Right atrium auricular region (tissue), 2 donors: Measurements from ENCODE around the gene IGSF9. TPM values are rescaled to one million over a fixed set of nuclear protein-coding genes. Genes with fewer than 3 reads are reported as not detected.

Source experiments
- DNase-seq: peaks from one replicate; pipeline ENCODE4 v3.0.0-alpha.2; 2019; ENCODE audit warnings: low spot score
- H3K27ac ChIP-seq, 2 donors: fragments of 200-600 bp; sonication (generic); 1 replicate in 1 of 2; 2 replicates in 1 of 2; pipeline ENCODE4 v1.5.1; 2016 to 2019
- H3K27me3 ChIP-seq, 2 donors: fragments of 200-600 bp; sonication (generic); one replicate each; pipeline versions ENCODE4 v1.5.1 to v1.6.0; 2017 to 2019
- H3K36me3 ChIP-seq: fragments of 200-600 bp; sonication (generic); one replicate; pipeline ENCODE4 v1.5.1; 2016
- H3K4me1 ChIP-seq, 2 donors: fragments of 200-600 bp; sonication (generic); one replicate each; pipeline versions ENCODE4 v1.5.1 to v1.6.0; 2017 to 2019
- H3K4me3 ChIP-seq, 2 donors: fragments of 200-600 bp; sonication (generic); 1 replicate in 1 of 2; 2 replicates in 1 of 2; pipeline ENCODE4 v1.5.1; 2017 to 2019; ENCODE audit warnings: mild to moderate bottlenecking in 1 of 2, moderate library complexity in 1 of 2
- H3K9me3 ChIP-seq, 2 donors: fragments of 200-600 bp; sonication (generic); one replicate each; pipeline ENCODE4 v1.5.1; 2019
- total RNA-seq, 2 donors: library from RNA; depleted of rRNA; stranded (reverse); fragments of >200 nt; gene quantifications; one replicate each; pipeline ENCODE4 v1.1.0, GENCODE V29; 2016
- TF ChIP-seq, protein P1 (sequence below), 2 donors: fragments of 200-600 bp; sonication (generic); IDR thresholded peaks; one replicate each; pipeline ENCODE4 v1.5.1; 2019; ENCODE audit warnings: antibody characterized with exemption in 2 of 2

Gene IGSF9
- total RNA-seq, 2 donors from 2014 or later, result 2.0 to 5.4 TPM

DNA sequence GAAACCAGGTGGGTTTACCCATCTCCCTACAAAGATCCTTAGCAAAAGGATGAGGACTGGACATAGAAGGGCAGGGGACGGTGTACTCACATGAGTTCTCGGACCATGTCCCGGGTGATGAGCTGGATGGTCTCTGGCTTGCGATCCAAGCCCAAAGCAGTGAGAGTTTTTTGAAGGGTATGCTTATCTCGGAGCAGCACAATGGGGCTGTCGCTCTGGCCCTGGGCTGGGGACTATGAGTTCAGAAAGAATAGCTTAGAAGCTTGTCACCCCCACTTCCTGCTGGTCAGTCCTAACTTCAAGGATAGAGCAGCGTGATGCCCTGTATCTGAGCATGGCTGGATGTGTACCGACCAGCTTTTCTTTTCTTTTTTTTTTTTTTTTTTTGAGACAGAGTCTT lies 55.0 kb downstream of the IGSF9 start:
- Histone ChIP-seq H3K36me3 (no peaks in the 10 kb centered on the region), H3K4me3 (no peak overlapping the region), H3K4me1 (peaks cover 0 to 22% of the 10 kb centered on the region in 2 donors), H3K27me3 (no peaks in the 10 kb centered on the region), H3K27ac (peak overlapping the region; percentile 28 to 68), H3K9me3 (no peaks in the 10 kb centered on the region)
- TF ChIP-seq, protein P1, sequence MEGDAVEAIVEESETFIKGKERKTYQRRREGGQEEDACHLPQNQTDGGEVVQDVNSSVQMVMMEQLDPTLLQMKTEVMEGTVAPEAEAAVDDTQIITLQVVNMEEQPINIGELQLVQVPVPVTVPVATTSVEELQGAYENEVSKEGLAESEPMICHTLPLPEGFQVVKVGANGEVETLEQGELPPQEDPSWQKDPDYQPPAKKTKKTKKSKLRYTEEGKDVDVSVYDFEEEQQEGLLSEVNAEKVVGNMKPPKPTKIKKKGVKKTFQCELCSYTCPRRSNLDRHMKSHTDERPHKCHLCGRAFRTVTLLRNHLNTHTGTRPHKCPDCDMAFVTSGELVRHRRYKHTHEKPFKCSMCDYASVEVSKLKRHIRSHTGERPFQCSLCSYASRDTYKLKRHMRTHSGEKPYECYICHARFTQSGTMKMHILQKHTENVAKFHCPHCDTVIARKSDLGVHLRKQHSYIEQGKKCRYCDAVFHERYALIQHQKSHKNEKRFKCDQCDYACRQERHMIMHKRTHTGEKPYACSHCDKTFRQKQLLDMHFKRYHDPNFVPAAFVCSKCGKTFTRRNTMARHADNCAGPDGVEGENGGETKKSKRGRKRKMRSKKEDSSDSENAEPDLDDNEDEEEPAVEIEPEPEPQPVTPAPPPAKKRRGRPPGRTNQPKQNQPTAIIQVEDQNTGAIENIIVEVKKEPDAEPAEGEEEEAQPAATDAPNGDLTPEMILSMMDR (IDR thresholded peaks at IDR 0.05), result no peak
- DNase-seq, result no peak

DNA sequence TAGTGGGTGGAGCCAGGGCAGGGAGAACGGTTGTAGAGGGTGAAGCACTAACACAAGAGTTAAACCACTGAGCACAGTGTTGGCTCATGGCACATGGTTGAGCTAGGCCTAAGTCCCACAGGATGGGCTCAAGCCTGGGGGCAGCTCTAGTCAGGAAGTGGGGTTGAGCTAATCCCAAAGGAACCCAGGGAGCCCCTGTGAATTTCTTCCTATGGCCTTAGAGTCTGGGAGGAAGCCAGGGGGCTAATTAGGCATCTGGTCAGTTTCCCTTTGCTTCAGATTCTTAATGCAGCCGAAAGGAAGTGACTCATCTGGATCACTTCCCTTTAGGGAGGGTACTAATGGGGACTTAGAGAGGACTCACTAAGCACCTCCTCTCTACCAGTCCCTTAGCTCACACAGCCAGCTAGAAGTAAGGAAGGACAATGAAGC lies 55.6 kb downstream of the IGSF9 start:
- Histone ChIP-seq H3K27me3 (no peaks in the 10 kb centered on the region), H3K4me3 (no peak overlapping the region), H3K36me3 (no peaks in the 10 kb centered on the region), H3K27ac (peak overlapping the region; percentile 28 to 68), H3K9me3 (no peaks in the 10 kb centered on the region), H3K4me1 (peaks cover 0 to 22% of the 10 kb centered on the region in 2 donors)
- DNase-seq, result no peak
- TF ChIP-seq, protein P1 (IDR thresholded peaks at IDR 0.05), result no peak

DNA sequence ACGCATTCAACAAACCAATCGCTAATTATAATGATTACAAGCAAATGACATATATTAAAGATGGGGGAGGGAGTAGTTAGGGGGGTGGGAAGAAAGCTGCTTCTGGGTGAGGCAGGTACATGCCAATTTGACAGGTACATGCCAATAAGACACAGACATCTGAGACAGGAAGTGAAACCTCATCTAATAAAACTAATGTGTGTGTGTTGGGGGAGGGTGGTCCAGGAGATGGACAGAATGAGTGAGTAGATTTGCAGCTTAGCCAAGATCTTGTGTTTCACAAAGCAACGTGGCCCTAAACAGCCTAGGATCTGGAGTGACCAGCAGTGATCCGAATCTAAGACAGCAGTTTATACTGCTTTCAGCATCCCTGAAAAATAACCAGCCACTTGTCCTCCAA lies 56.2 kb downstream of the IGSF9 start:
- TF ChIP-seq, protein P1 (IDR thresholded peaks at IDR 0.05), result no peak
- H3K4me1 ChIP-seq, result peaks cover 0 to 22% of the 10 kb centered on the region in 2 donors
- no peaks in the 10 kb centered on the region for H3K36me3 ChIP-seq
- no peaks in the 10 kb centered on the region for H3K27me3 ChIP-seq
- H3K27ac ChIP-seq, result peak overlapping the region in 1 of 2 donors; percentile 68
- no peak for DNase-seq
- H3K4me3 ChIP-seq, result no peak overlapping the region
- no peaks in the 10 kb centered on the region for H3K9me3 ChIP-seq

DNA sequence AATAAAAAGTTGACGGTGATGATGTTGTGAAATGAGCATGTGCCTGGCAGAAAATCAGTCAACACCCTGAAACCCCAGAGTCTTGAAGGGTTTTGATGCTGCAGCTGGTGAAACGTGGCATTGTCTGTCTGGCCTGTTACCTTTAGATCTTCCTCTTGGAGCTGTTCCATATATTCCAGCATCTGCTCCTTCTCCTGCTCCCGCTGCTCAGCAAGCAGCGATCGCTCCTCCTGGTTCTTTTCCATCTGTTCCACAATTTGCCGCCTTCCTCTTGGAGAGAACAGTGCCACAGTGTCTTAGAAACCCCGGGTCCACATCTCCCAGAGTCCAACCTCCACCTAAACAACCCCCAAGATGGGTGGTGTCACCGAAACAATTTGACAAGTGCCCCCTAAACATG lies 61.1 kb downstream of the IGSF9 start:
- H3K9me3 ChIP-seq, result no peaks in the 10 kb centered on the region
- no peak overlapping the region for H3K4me3 ChIP-seq
- no peak for DNase-seq
- H3K36me3 ChIP-seq, result no peaks in the 10 kb centered on the region
- no peak overlapping the region for H3K27ac ChIP-seq
- no peaks in the 10 kb centered on the region for H3K27me3 ChIP-seq
- H3K4me1 ChIP-seq, result peaks cover 0 to 9% of the 10 kb centered on the region in 2 donors
- TF ChIP-seq, protein P1 (IDR thresholded peaks at IDR 0.05), result no peak

DNA sequence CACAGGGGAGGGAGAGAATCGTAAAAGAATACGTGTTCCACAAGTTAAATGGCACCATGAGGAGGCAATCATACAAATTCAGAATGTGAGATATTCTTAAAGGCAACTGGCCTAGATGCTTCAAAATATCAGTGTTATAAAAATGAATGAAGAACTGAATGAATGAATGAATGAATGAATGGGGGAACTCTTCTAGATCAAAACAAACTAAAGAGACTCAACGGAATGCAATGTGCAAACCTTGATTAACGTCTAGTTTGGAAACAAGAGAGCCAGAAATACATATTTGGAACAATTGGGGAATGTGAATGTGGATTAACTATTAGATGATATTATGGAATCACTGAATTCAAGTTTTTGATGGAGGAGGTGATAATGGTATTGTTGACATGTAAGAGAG lies 62.3 kb downstream of the IGSF9 start:
- Histone ChIP-seq H3K27ac (no peak overlapping the region), H3K36me3 (no peaks in the 10 kb centered on the region), H3K9me3 (no peaks in the 10 kb centered on the region), H3K4me3 (no peak overlapping the region), H3K4me1 (peaks cover 0 to 7% of the 10 kb centered on the region in 2 donors), H3K27me3 (no peaks in the 10 kb centered on the region)
- no peak for DNase-seq
- TF ChIP-seq, protein P1 (IDR thresholded peaks at IDR 0.05), result no peak

DNA sequence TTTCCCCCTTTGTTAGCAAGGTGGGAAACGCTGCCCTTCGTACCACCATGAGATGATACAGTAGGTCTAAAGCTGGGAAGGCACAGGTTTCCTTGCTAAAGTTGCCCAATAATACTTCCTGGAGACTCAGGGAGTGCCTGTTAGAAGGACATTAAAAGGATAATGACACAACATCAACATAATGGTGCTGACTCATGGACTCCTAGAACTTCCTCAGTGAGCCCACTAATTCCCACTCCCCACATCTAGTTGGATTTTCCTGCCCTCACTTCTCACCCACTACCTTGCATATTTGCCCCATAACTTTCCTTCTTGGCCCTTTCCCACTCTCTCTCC lies 62.9 kb downstream of the IGSF9 start:
- Histone ChIP-seq H3K27ac (no peak overlapping the region), H3K9me3 (no peaks in the 10 kb centered on the region)

More for the DNA sequence above, 62.9 kb downstream of the IGSF9 start:
- H3K4me1 ChIP-seq, result peaks cover 0 to 7% of the 10 kb centered on the region in 2 donors
- H3K27me3 ChIP-seq, result no peaks in the 10 kb centered on the region
- H3K4me3 ChIP-seq, result no peak overlapping the region
- DNase-seq, result no peak
- H3K36me3 ChIP-seq, result no peaks in the 10 kb centered on the region
- TF ChIP-seq, protein P1 (IDR thresholded peaks at IDR 0.05), result no peak
